K562 (cell line): ENCODE measurements around the gene PRR19. TPM values are rescaled to one million over a fixed set of nuclear protein-coding genes. Genes with fewer than 3 reads are reported as not detected.

Experiments
- BRF1 ChIP-seq: IDR thresholded peaks from 3 replicates; pipeline ENCODE4 v1.6.1; 2011; ENCODE audit warnings: borderline replicate concordance, mild to moderate bottlenecking; ENCODE audit not compliant: insufficient read length; ENCODE audit errors: extremely low read depth
- CCAR2 ChIP-seq: fragments of 200-400 bp; formaldehyde crosslinking; IDR thresholded peaks from 2 replicates; pipeline ENCODE4 v1.6.1; 2017; ENCODE audit warnings: mild to moderate bottlenecking, low read depth, low read length
- CTBP1 ChIP-seq: fragments of 450-650 bp; IDR thresholded peaks from 2 replicates; pipeline ENCODE4 v1.6.1; 2016; ENCODE audit warnings: borderline replicate concordance
- FOSL1 ChIP-seq: fragments of 200-800 bp; sonication (Bioruptor generic); conservative IDR thresholded peaks from 2 replicates; pipeline ENCODE4 v1.6.1; 2016; ENCODE audit warnings: missing genetic modification characterization, missing compliant biosample characterization
- FOXM1 ChIP-seq, 2 experiments: fragments of 450-650 bp in 1 of 2; sonication (generic) in 1 of 2; formaldehyde crosslinking in 1 of 2; IDR thresholded peaks; 2 replicates each; pipeline versions ENCODE4 v1.6.1 to v1.9.0; 2017 to 2022; ENCODE audit warnings: low read depth in 2 of 2, mild to moderate bottlenecking in 2 of 2, missing genetic modification reagents in 1 of 2, moderate library complexity in 1 of 2
- HOXB6 ChIP-seq: fragments of 250-450 bp; sonication (Bioruptor Pico); IDR thresholded peaks from 2 replicates; pipeline ENCODE4 v1.5.1; 2022; ENCODE audit warnings: mild to moderate bottlenecking, borderline replicate concordance
- KLF13 ChIP-seq: fragments of 450-650 bp; IDR thresholded peaks from 2 replicates; pipeline ENCODE4 v1.6.1; 2016; ENCODE audit warnings: missing genetic modification characterization, low read depth, mild to moderate bottlenecking, missing compliant biosample characterization, moderate library complexity, borderline replicate concordance
- NFE2 ChIP-seq: IDR thresholded peaks from 2 replicates; pipeline ENCODE4 v1.6.1; 2014; ENCODE audit warnings: antibody characterized with exemption, low read depth
- POLR2AphosphoS2 ChIP-seq: IDR thresholded peaks from 2 replicates; pipeline ENCODE4 v1.6.1; 2012; ENCODE audit warnings: low read length, improper control_type of control experiment
- SIN3B ChIP-seq: fragments of 450-650 bp; IDR thresholded peaks from 2 replicates; pipeline ENCODE4 v1.6.1; 2017; ENCODE audit warnings: low read depth, mild to moderate bottlenecking, moderate library complexity
- SIX5 ChIP-seq, 2 experiments: IDR thresholded peaks; 2 replicates each; pipeline ENCODE4 v1.6.1; 2011; ENCODE audit warnings: low read length in 2 of 2, borderline replicate concordance in 1 of 2, low read depth in 1 of 2, mild to moderate bottlenecking in 1 of 2, moderate library complexity in 1 of 2; ENCODE audit not compliant: insufficient read depth in 1 of 2
- SMAD4 ChIP-seq: fragments of 250-450 bp; sonication (Bioruptor Pico); conservative IDR thresholded peaks from 2 replicates; pipeline ENCODE4 v1.8.0; 2021; ENCODE audit warnings: inconsistent platforms, mild to moderate bottlenecking, moderate library complexity
- SNIP1 ChIP-seq: fragments of 450-650 bp; IDR thresholded peaks from 2 replicates; pipeline ENCODE4 v1.7.1; 2017; ENCODE audit warnings: low read depth, mild to moderate bottlenecking
- SREBF1 ChIP-seq: fragments of 150-350 bp; IDR thresholded peaks from 2 replicates; pipeline ENCODE4 v1.6.1; 2014; ENCODE audit warnings: antibody characterized with exemption, low read depth, low read length, borderline replicate concordance
- ZC3H8 ChIP-seq: fragments of 450-650 bp; IDR thresholded peaks from 2 replicates; pipeline ENCODE4 v1.6.1; 2017
- ZFX ChIP-seq: sonication (generic); formaldehyde crosslinking; IDR thresholded peaks from 2 replicates; pipeline ENCODE4 v1.8.0; 2022; ENCODE audit warnings: mild to moderate bottlenecking, missing genetic modification reagents, moderate library complexity
- ZNF3 ChIP-seq: fragments of 250-450 bp; sonication (Bioruptor Pico); IDR thresholded peaks from 2 replicates; pipeline ENCODE4 v1.5.0; 2021; ENCODE audit warnings: mild to moderate bottlenecking, moderate library complexity
- ZNF75A ChIP-seq: fragments of 450-650 bp; formaldehyde crosslinking; IDR thresholded peaks from 2 replicates; pipeline ENCODE4 v1.4.0; 2020; ENCODE audit warnings: mild to moderate bottlenecking
- polyA plus RNA-seq, 8 experiments: library from polyadenylated mRNA; depleted of rRNA in 4 of 8; stranded (reverse) in 5 of 8; unstranded in 3 of 8; fragments of >200 nt; fragmentation: Nextera tagmentation in 2 of 8; fragmentation: Illumina TruSeq in 1 of 8; extraction: Ambion mirVana in 2 of 8; extraction: Trizol in 1 of 8; gene quantifications; 2 replicates each; pipeline versions ENCODE4 v1.2.1 to v1.2.3, GENCODE V29; 2011 to 2014; ENCODE audit warnings: inconsistent platforms in 1 of 8, missing spikeins in 1 of 8
- total RNA-seq, 7 experiments: library from RNA; depleted of rRNA in 6 of 7; stranded (reverse); fragments of >200 nt in 6 of 7; fragmentation: Illumina TruSeq in 2 of 7; extraction: Trizol in 2 of 7; gene quantifications; 2 replicates each; pipeline versions ENCODE4 v1.2.1 to v1.2.3, GENCODE V29; 2011 to 2021; ENCODE audit warnings: low replicate concordance in 1 of 7
- TF ChIP-seq, protein P1 (sequence below): IDR thresholded peaks from 2 replicates; pipeline ENCODE4 v1.6.1; 2012; ENCODE audit warnings: low read depth, low read length, improper control_type of control experiment, borderline replicate concordance
- TF ChIP-seq, protein P2 (sequence below): fragments of 450-650 bp; formaldehyde crosslinking; IDR thresholded peaks from 2 replicates; pipeline ENCODE4 v1.4.0; 2020; ENCODE audit warnings: mild to moderate bottlenecking
- TF ChIP-seq, protein P3 (sequence below): fragments of 450-650 bp; formaldehyde crosslinking; IDR thresholded peaks from 2 replicates; pipeline ENCODE4 v1.4.0; 2020; ENCODE audit warnings: mild to moderate bottlenecking, moderate library complexity
- TF ChIP-seq, protein P4 (sequence below): fragments of 250-450 bp; sonication (Bioruptor Pico); IDR thresholded peaks from 2 replicates; pipeline ENCODE4 v1.5.0; 2022; ENCODE audit warnings: mild to moderate bottlenecking

Gene PRR19
- total and polyA plus RNA-seq, 9 of the 15 experiments (the other 6 are each of a cell fraction or from before 2014, with no cell fraction given), result 0.10 to 1.6 (median 0.54) TPM

DNA sequence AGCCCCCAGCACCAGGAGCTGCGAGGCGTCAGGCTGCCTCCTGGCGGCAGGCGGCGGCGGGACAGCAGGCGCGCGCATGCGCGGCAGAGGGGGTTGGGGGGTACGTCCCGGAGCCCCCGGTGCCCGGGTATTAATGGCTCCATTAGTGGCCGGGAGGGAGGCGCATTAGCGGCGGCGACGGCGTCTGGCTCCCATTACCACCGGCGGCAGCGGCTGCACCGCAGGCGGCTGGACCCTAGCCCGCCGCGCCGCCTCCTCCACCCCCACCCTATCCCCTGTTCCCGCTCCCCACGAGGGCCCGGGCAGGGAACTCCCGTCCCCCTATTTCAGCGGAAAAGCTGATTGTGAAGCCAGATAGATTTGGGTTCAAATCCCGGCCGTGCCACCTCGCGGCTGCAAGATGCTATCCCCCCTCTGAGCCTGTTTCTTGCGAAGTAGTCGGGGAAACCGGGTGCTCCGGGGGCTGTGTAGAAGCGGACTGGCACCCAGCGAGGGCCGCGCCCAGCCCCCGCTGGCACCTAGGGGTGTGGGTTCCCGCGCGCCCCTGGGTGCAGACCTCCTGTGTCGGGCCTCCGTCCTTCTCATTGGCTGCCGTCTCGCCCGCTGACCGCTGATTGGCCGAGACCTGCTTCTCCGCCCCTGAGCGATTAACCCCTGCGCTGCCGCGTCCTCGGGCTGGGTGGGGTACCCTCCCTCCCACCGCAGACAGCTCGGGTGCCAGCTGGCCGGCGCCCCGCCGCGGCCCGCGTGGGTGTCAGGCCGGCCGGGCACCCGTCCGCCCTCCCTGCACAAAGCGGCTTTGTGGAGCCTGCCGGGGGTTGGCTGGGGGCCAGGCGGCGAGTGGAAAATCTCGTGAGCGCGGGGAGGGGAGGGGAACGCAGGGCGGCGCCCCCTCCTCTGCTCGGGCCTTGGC lies 21.8 kb upstream of the PRR19 start (continued):
- TF ChIP-seq, protein P1, sequence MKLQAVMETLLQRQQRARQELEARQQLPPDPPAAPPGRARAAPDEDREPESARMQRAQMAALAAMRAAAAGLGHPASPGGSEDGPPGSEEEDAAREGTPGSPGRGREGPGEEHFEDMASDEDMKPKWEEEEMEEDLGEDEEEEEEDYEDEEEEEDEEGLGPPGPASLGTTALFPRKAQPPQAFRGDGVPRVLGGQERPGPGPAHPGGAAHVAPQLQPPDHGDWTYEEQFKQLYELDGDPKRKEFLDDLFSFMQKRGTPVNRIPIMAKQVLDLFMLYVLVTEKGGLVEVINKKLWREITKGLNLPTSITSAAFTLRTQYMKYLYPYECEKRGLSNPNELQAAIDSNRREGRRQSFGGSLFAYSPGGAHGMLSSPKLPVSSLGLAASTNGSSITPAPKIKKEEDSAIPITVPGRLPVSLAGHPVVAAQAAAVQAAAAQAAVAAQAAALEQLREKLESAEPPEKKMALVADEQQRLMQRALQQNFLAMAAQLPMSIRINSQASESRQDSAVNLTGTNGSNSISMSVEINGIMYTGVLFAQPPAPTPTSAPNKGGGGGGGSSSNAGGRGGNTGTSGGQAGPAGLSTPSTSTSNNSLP, result no peak
- no peak for TF ChIP-seq FOSL1 (tag)
- TF ChIP-seq, protein P2, sequence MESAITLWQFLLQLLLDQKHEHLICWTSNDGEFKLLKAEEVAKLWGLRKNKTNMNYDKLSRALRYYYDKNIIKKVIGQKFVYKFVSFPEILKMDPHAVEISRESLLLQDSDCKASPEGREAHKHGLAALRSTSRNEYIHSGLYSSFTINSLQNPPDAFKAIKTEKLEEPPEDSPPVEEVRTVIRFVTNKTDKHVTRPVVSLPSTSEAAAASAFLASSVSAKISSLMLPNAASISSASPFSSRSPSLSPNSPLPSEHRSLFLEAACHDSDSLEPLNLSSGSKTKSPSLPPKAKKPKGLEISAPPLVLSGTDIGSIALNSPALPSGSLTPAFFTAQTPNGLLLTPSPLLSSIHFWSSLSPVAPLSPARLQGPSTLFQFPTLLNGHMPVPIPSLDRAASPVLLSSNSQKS, result no peak
- no peak for TF ChIP-seq ZC3H8
- TF ChIP-seq NFE2, result no peak
- TF ChIP-seq SREBF1, result no peak
- no peak for TF ChIP-seq ZNF3
- TF ChIP-seq, protein P3, sequence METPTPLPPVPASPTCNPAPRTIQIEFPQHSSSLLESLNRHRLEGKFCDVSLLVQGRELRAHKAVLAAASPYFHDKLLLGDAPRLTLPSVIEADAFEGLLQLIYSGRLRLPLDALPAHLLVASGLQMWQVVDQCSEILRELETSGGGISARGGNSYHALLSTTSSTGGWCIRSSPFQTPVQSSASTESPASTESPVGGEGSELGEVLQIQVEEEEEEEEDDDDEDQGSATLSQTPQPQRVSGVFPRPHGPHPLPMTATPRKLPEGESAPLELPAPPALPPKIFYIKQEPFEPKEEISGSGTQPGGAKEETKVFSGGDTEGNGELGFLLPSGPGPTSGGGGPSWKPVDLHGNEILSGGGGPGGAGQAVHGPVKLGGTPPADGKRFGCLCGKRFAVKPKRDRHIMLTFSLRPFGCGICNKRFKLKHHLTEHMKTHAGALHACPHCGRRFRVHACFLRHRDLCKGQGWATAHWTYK (CRISPR knock-in tag), result no peak
- no peak for TF ChIP-seq CCAR2
- no peak for TF ChIP-seq FOXM1 (IDR thresholded peaks at IDR 0.05; ENCODE audit: low read depth)
- TF ChIP-seq FOXM1 (CRISPR knock-in tag; IDR thresholded peaks at IDR 0.05; ENCODE audit: low read depth), result no peak
- TF ChIP-seq POLR2AphosphoS2, result no peak
- peak; percentile 64; the same call in 1 of the 2 replicates for TF ChIP-seq CTBP1
- no peak for TF ChIP-seq KLF13
- no peak for TF ChIP-seq ZNF75A (CRISPR knock-in tag)
- TF ChIP-seq HOXB6 (CRISPR knock-in tag), result no peak
- TF ChIP-seq, protein P4, sequence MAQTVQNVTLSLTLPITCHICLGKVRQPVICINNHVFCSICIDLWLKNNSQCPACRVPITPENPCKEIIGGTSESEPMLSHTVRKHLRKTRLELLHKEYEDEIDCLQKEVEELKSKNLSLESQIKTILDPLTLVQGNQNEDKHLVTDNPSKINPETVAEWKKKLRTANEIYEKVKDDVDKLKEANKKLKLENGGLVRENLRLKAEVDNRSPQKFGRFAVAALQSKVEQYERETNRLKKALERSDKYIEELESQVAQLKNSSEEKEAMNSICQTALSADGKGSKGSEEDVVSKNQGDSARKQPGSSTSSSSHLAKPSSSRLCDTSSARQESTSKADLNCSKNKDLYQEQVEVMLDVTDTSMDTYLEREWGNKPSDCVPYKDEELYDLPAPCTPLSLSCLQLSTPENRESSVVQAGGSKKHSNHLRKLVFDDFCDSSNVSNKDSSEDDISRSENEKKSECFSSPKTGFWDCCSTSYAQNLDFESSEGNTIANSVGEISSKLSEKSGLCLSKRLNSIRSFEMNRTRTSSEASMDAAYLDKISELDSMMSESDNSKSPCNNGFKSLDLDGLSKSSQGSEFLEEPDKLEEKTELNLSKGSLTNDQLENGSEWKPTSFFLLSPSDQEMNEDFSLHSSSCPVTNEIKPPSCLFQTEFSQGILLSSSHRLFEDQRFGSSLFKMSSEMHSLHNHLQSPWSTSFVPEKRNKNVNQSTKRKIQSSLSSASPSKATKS (CRISPR knock-in tag), result no peak
- TF ChIP-seq SIN3B, result peak; percentile 57; the same call in 1 of the 2 replicates
- TF ChIP-seq SNIP1, result no peak
- TF ChIP-seq ZFX (CRISPR knock-in tag), result peak; percentile 59
- TF ChIP-seq SIX5 (IDR thresholded peaks at IDR 0.05; ENCODE audit: borderline replicate concordance in 1 of 2, insufficient read depth in 1 of 2, low read depth in 1 of 2, low read length in 2 of 2), result no peak
- no peak for TF ChIP-seq BRF1
- peak; percentile 46 for TF ChIP-seq SMAD4 (CRISPR knock-in tag)
